Thoracic aorta (tissue), 2 donors: Measurements from ENCODE around the gene SLCO1A2. TPM values are rescaled to one million over a fixed set of nuclear protein-coding genes. Genes with fewer than 3 reads are reported as not detected.
"Not testable (repeated sequence)": the region's sequence is repeated elsewhere in the genome, so short reads cannot be mapped to it uniquely, and the experiment has no call there.

Source experiments
- ATAC-seq: fragments of 150-250 bp; one replicate; pipeline ENCODE4 v1.8.0; 2017; ENCODE audit warnings: low read depth; ENCODE audit not compliant: insufficient number of reproducible peaks, low FRiP score
- DNase-seq: peaks from one replicate; pipeline ENCODE4 v3.0.0-alpha.2; 2020; ENCODE audit warnings: low spot score
- H3K27ac ChIP-seq, 2 donors: fragments of 200-600 bp; sonication (generic); 1 replicate in 1 of 2; 2 replicates in 1 of 2; pipeline ENCODE4 v1.5.1; 2016; ENCODE audit warnings: mild to moderate bottlenecking in 2 of 2, moderate library complexity in 2 of 2
- H3K27me3 ChIP-seq: fragments of 200-600 bp; sonication (generic); replicated peaks from 2 replicates; pipeline ENCODE4 v1.6.0; 2016; ENCODE audit warnings: mild to moderate bottlenecking; ENCODE audit not compliant: insufficient read depth
- H3K36me3 ChIP-seq: fragments of 200-600 bp; sonication (generic); one replicate; pipeline ENCODE4 v1.5.1; 2016
- H3K4me1 ChIP-seq, 2 donors: fragments of 200-600 bp; sonication (generic); 1 replicate in 1 of 2; 2 replicates in 1 of 2; pipeline versions ENCODE4 v1.5.1 to v1.6.0; 2016; ENCODE audit warnings: low read depth in 2 of 2, mild to moderate bottlenecking in 1 of 2; ENCODE audit not compliant: control insufficient read depth in 1 of 2
- H3K4me3 ChIP-seq: fragments of 200-600 bp; sonication (generic); 2 replicates; pipeline ENCODE4 v1.5.1; 2016; ENCODE audit warnings: mild to moderate bottlenecking
- H3K9me3 ChIP-seq: fragments of 200-600 bp; sonication (generic); 2 replicates; pipeline ENCODE4 v1.5.1; 2016
- CTCF ChIP-seq: fragments of 200-600 bp; sonication (generic); IDR thresholded peaks from one replicate; pipeline ENCODE4 v1.5.1; 2019; ENCODE audit warnings: antibody characterized with exemption
- total RNA-seq, 2 donors: library from RNA; depleted of rRNA; stranded (reverse); fragments of >200 nt; gene quantifications; one replicate each; pipeline versions ENCODE4 v1.1.0 to v1.2.3, GENCODE V29; 2016

SLCO1A2 gene
- total RNA-seq, 2 donors from 2014 or later: not detected

DNA sequence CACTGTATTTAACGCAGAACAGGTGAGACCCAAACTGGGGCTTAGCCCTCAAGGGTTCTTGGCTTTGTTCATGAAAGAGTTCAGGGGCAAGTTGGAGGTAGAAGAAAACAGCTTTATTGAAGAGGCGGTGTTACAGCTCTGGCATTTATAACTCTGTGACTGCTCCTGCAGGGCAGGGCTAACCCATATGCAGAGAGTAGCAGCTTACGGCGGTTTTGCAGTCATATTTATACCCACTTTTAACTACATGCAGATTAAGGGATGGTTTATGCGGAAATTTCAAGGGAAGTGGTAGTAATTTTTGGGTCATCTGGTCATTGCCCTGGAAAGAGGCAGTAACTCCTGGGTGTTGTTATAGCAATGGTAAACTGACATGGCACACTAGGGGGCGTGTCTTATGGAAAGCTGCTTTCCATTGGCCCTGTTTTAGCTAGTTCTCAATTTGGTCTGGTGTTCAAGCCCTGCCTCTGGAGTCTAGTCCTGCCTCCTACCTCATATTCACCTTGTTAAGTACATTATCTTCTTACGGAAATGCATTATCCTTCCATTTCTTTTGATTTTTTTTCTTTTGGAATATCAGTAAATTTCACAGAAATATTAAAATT, 36.2 kb upstream of the SLCO1A2 start:
- DNase-seq (no peak), ATAC-seq (no peak)
- Histone ChIP-seq H3K4me1 (no peaks in the 10 kb centered on the region), H3K27ac (no peak overlapping the region), H3K4me3 (no peak overlapping the region), H3K36me3 (no peaks in the 10 kb centered on the region), H3K9me3 (no peaks in the 10 kb centered on the region), H3K27me3 (no peaks in the 10 kb centered on the region)
- no peak for TF ChIP-seq CTCF

GRCh38 chr12:21369141-21369980, 34.6 kb upstream of the SLCO1A2 start:
- no peak overlapping the region for H3K27ac ChIP-seq
- ATAC-seq (no peak), DNase-seq (no peak)

GRCh38 chr12:21360632-21361031, 25.9 kb upstream of the SLCO1A2 start:
- not testable (repeated sequence) for H3K36me3 ChIP-seq, ATAC-seq, DNase-seq, H3K27ac ChIP-seq, H3K27me3 ChIP-seq, H3K9me3 ChIP-seq, H3K4me3 ChIP-seq, H3K4me1 ChIP-seq

More at GRCh38 chr12:21369141-21369980, 34.6 kb upstream of the SLCO1A2 start:
- no peaks in the 10 kb centered on the region for H3K27me3 ChIP-seq
- H3K9me3 ChIP-seq: no peaks in the 10 kb centered on the region
- no peaks in the 10 kb centered on the region for H3K36me3 ChIP-seq
- H3K4me3 ChIP-seq: no peak overlapping the region
- TF ChIP-seq CTCF: no peak
- H3K4me1 ChIP-seq: no peaks in the 10 kb centered on the region

- no peaks in the 10 kb centered on the region for H3K27me3 ChIP-seq
- ATAC-seq (no peak), DNase-seq (no peak)
- H3K4me1 ChIP-seq: peaks cover 0 to 4% of the 10 kb centered on the region in 2 donors
- no peak for TF ChIP-seq CTCF
- no peaks in the 10 kb centered on the region for H3K9me3 ChIP-seq
- H3K36me3 ChIP-seq: no peaks in the 10 kb centered on the region
- H3K4me3 ChIP-seq: no peak overlapping the region
- H3K27ac ChIP-seq: no peak overlapping the region
These were observed 19.9 kb upstream of the SLCO1A2 start for GRCh38 chr12:21354641-21355040.

DNA sequence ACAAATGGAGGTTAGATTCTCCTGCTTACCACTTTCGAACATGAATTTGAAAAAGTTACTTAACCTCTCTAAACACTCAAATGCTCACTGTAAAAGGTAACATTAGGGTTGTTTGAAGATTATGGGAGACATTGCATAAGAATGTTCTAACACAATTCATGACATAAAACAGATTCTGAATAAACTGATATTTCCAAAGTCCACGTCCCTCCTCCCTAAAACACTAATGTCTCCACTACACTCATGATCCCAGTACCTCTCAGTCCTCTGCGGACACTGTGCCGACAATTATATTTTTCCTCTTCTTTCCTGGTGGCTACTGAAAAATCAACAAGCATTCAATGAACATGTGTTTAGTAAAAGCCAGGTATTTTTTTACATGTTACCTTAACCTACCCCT, 19.2 kb upstream of the SLCO1A2 start:
- Histone ChIP-seq H3K4me3 (no peak overlapping the region), H3K27me3 (no peaks in the 10 kb centered on the region), H3K27ac (no peak overlapping the region), H3K4me1 (peaks cover 0 to 4% of the 10 kb centered on the region in 2 donors), H3K9me3 (no peaks in the 10 kb centered on the region), H3K36me3 (no peaks in the 10 kb centered on the region)
- ATAC-seq (no peak), DNase-seq (no peak)
- no peak for TF ChIP-seq CTCF
